ENCODE results near the gene ESYT3.
"Not testable (repeated sequence)": the region's sequence is repeated elsewhere in the genome, so short reads cannot be mapped to it uniquely, and the experiment has no call there.

ESYT3 gene

DNA sequence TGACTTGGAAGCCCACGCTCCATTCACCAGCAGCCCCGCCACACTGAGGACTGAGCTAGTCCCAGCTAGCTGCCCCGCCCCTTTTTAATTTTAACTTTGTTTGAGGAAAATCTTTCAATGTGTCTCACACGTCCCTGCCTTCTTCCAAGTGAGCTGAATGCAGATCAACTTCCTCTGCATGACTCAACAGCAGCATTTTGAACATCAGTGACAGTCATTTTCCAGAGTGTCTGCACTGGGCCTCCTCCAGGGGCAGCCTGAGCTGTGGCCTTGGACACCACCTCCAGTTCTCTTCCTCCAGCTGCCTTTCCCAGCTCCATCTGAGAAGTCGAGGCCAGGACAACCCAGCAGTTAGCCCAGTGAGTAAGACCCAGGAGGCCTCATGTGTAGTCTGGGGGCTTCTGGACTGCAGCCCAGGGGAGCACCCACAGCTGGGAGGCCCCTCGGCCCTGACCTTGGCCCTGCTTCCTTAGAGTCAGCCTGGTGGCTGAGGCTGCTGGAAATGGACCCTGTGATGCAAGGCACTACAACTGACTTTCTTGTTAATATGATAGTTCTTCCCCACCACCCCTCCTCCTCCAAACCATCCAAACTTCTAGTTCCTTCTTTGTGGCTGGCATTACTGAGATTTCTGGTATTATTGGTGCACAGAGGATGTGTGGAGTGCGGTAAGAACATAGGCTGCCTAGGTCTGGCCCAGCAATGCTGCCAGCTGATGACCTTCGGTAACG is 21.4 kb upstream of the ESYT3 start:
- peak; percentile 14 for DNase-seq

DNA sequence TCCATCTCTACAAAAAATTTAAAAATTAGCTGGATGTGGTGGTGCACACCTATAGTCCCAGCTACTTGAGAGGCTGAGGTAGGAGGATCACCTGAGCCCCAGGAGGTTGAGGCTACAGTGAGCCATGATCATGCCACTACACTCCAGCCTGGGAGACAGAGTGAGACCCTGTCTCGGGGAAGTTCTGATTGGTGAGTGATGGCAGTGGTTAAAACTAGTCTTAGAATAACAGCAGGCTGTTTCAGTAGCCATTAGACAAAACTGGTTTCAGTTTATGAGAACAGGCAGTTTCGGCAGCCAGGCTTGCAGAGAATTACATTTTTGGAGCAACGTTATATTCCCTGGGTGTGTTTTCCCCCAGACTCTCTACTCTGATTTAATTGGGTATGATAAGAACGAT is 18.2 kb upstream of the ESYT3 start:
- not testable (repeated sequence) for DNase-seq

DNA sequence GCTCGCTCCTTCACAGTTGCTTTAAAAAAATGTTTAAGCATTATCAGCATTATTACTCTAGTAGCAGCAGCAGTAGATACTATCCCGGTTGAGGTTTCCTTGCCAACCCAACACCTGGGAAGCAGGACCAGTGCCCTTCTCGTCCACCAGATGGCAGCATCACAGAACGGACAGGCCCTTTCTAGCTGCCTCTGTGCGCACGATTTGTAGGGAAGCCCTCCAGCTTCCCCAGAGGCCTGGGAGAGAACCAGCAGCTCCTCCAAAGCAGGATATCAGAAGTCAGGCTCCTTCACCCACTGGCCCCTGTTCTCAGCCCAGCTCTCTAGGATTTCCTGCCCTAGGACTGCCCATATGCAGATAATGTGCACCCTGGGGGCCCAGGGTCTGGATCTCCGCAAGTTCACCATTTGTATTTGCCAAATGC is 16.8 kb upstream of the ESYT3 start:
- DNase-seq = peak; percentile 77

DNA sequence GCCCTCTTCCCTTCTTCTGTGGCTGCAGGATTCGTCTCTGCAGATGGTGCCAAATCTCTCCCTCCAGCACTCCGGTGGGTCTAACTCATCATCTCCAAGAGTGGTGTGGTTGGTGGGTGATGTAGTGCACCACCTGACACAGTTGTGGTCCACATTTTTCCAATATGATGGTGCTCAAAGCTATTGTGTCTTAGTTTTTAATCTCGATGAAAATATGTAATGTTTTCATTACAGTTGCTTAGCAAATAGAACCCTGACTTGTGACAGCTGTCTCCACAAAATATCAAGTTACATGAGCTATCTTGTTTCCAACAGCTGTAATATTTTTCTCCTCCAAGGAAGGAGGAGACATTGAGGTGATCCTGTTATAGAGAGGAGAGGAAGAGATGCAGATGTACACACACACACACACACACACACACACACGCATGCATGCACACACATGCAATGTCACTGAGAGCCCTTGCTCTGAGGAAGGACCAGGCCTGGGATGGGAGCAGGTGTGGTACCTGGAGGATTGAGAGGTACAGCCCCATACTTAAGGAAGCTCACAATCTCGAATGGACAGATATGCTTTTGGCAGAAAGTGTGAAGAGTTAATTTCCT is 15.7 kb upstream of the ESYT3 start:
- DNase-seq = no peak

DNA sequence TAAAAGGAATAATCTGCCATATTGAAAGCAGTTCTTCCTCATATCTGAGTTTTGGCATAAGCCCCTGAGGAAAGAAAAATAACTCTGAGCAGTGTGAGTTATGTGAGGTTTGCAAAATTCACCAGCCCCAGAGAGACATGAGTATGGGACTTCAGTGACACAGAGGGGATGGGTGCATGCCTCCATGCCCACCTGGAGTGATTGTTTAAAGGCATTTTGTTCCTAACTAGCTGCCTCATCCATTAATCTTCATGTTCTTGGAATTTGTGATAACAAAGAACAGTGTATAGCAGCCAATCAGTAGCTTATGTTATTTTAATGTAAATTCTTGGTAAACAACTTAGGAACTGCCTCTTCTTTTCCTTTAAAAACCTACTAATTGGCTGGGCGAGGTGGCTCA is 11.1 kb upstream of the ESYT3 start:
- no peak for DNase-seq

DNA sequence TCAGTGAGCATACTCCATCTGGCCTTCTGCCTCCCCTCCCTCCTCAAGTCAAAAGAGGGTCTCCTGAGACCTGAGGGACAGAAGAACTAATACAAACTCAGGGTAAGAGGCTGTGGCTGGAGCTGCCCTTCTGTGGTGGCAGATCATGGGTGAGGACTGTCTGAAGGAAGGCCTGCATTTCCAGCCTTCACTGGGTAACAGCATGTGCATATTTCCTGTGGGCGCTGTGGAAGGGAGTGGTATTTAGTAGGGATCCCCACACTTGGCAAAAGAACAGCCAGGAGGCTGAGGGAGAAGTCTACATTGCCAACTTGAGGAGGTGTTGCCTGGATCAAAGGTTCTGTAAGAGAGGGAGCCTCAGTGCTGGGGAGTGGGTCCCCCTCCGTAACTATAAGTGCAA is 10.1 kb upstream of the ESYT3 start:
- DNase-seq = no peak

DNA sequence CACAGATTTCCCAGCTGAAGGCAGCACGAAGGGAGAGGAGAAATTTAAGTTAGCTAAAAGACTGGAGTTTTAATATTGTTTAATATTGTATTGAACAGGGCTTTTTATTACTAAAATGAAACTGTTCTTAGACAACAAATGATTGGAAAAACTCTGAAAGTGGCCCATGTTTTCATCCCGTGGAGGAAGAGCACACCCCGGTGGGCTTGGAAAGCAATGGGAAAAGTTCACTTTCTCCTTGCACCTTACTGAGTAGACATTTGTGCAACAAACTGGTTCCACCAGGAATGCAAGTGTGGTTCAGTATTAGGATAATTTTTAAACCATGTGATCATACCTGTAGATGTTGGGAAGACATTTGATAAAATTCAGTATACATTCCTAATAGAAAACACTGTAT is 8.2 kb upstream of the ESYT3 start:
- no peak for DNase-seq

DNA sequence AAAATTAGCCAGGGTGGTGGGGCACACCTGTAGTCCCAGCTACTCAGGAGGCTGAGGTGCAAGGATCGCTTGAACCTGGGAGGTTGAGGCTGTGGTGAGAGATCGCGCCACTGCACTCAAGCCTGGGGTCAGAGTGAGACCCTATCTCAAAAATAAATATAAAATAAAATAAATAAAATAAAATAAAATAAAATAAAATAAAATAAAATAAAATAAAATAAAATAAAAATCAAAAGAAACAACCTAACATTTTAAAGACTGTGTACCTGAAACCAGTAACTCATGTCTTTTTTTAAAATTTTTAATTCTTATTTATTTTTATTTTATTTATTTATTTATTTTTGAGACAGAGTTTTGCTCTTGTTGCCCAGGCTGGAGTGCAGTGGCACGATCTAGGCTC is 7.7 kb upstream of the ESYT3 start:
- not testable (repeated sequence) for DNase-seq

DNA sequence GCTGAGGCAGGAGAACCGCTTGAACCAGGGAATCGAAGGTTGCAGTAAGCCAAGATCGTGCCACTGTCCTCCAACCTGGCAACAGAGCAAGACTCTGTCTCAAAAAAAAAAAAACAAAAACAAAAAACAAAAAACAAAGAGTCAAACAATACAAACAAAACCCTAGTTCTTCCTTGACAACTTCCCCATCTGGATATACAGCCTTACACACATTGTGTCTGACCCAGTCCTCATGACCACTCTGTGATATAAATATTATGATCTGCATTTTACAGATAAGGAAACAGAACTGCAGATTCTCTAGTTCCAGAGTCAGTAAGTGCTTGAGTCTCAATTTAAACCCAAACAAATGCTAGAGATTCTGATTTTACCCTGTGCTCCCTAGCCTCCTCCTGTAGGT is 4.8 kb upstream of the ESYT3 start:
- no peak for DNase-seq

DNA sequence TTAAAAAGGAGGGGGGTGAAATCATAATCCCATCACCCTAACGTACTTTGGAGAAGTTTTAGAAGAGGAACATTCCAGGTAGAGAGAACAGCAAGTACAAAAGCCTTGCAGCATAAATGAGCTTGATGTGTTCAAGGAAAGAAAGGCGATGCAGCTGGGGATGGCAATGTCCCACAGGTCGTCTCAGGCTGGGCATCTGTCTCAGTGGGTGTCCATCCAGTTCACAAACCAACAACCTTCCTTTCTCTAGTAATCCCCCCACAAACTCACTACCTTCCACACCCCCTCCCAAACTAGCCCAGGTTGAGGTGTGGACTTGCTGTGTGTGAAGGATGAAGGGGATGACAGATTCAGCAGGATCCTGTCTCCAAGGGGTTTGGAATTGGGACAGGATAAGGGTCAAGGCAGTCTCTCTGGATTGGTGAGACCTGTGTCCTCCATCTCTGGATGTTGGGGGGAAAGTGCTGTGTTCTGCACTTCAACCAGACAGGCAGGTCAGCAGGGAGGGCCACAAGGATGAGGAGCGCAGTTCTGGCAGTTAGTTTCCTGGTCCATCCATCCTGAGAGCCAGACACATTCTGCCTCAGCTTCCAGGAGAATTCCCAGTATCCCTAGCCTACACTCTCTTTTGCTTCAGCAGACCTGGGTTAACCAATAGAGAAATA is 1.7 kb upstream of the ESYT3 start:
- DNase-seq = no peak

DNA sequence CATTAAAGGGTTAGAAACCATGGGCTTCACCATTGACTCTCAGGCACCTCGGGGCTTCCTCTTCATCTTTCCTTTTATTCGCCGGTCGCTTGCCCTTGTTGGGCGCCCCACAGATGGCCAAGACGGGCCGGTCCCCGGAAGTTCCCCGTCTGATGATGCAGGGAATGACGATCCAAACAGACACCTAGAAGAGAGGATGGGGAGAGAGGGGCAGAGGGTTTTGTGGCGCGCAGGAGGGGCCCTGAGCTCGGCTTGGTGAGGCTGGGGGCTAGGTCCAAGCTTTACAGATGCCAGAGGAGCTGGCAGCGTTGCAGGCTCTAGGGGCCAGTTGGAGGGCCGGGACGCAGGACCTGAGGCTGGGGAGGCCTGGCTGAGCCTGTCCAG is 532 bp upstream of the ESYT3 start:
- no peak for DNase-seq

DNA sequence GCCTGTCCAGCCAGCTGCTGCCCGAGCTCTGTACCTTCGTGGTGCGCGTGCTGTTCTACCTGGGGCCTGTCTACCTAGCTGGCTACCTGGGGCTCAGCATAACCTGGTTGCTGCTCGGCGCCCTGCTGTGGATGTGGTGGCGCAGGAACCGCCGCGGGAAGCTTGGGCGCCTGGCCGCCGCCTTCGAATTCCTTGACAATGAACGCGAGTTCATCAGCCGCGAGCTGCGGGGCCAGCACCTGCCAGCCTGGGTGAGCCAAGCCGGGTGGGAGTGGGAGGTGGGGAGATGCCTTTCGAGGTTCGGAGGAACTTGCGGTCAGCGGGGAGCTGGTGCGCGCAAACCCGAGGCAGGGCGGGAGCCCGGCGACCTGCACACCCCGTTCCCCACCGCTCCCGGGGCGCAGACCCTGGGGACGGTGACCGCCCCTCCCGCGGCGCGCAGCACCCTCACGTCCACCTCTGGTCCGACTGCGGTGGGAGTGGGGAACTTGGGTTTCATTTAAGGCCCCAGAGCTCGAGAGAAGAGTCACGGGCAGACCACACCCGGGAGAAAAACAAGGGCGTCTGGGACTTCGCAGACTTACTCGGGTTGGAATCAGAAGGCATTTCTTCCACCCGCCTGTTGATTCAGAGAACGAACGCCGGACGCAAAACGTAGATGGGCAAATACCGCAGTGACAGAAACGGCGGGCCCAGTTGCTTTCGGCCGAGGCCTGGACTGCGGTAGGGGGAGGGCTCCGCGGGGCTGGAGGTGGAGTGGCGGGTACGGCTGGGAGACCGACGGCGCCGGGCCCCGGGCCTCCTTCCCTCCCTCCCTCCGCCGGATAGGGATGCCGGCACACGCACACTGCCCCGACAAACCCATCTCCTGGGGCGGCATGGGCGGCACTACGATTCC is 708 bp downstream of the ESYT3 start:
- DNase-seq = peak; percentile 12

DNA sequence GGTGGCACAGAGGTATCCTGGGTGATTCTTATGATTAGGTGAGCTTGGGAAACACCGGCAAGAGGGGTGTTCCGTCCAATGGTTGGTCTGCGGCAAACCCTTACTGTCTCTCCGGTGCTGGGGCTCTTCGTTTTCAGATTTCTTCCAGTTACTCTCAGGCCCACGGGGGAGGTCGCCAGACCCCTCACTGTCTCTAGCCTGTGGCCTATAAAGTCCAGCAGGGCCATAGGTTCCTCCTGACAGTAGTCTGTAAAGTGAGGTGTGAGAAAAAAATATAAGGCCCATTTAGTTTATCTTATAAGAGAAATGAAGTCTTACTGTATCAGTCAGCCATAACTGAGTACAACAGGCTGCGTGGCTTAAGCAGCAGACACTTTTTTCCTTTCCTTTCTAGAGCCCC is 1.4 kb downstream of the ESYT3 start:
- no peak for DNase-seq

DNA sequence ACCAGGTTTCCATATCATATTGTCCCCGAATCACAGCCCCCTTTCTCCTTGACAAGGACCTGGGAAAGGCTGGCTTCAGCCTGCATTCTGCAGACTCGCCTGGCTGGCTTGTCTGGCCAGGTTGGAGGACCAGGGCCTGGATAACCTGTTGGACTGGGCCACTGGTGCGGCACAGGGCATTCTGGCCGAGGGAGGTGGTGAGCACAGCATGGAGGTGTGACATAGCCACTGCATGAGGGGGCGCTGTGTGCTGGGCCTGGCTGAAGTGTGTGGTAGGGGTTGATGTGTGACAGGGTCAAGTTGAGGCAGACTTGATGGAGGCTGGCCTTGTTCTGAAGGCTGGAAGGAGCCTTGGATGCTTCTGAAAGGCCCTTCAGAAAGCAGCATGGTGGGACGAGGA is 2.9 kb downstream of the ESYT3 start:
- no peak for DNase-seq

DNA sequence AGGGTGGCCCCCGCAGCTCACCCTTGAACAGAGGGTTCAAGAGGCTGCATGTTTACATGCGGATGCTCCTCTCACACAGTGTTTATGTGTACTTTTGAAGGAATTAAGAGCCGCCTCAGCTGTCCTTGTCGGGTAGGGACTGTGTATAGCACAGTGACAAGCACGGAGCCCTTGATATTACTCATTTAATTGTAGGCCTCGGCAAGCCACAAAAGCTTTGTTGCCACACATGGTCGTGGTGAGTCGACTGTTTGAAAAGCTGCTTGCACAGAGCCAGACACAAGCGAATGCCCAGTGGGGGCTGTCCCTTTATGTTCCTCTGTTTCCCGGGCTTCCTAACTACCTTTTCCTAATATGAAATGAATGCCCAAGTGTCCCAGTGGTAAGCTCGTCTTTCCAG is 4.5 kb downstream of the ESYT3 start:
- DNase-seq = no peak

DNA sequence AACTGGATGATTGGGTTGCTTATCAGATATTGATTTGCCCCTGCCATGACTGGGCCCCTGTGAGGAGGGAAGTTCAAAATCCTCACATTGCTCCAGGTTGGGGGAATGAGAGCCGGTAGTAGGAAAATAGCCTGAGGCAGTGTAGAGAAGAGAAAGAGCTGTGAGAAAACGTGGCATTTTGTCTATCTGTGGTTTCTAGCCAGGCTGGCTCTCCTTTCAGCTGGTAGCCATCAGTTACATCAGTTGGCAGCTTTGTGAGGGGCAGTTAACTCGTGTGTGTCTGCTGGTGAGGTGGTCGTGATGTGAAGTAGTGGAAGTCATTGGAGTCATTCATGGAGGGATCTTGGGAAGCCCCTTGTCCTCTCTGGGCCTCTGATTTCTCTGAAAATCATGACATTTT is 5.2 kb downstream of the ESYT3 start:
- DNase-seq = no peak

DNA sequence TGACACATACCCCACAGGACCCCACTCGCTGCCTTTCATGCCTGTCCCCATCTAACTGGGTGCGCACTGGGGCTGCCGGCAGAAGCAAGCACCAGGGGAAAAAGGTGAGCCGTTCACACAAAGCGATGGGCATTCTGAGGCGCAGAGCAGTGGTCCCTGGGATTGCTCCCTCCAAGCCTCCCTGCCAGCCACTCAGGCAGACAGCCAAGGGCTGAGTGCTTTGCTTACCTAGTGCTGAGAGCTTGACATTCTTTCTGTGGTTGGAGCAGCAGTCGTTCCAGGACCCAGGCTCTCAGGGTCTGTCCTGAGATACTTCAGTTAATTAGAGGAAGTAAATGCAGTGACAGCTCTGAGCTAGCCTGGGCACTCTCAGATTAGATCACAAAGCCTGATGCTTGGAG is 5.7 kb downstream of the ESYT3 start:
- no peak for DNase-seq

DNA sequence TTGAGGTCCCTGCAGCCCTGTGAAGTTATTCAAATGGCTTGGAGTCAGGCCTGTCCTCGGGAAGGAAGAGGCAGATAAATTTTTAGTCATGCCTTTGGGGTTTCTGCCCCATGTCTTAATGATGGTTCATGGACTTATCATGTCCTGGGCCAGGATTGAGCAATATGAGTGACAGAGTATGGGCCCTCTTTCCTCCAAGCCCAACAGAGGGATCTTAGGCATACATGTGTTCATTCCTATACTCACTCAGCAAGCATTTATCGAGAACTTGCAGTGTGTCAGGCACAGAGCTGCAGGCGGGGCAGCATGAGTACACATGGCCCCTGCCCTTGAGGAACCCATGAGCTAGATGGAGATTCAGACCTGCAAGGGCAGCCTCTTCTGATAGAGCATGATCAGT is 6.2 kb downstream of the ESYT3 start:
- no peak for DNase-seq

DNA sequence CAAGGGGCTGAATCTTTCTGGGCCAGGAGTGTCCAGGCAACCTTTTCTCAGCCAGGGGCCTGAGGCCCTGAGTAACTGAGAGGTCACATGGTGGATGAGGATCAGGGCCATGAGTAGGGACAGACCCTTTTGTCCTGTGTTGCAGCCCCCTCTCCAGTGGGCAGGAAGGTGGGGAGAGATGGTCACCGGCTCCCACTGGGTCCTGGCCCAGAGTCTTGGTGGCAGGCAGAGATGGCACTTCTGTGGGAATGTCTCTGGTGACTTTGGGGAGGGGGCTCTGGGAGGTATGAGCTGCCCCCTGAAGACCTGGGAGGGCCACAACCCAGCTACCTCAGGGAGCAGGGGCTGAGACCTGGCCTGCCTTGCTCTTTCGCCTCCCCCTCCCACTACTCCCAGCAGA is 6.8 kb downstream of the ESYT3 start:
- DNase-seq = no peak

DNA sequence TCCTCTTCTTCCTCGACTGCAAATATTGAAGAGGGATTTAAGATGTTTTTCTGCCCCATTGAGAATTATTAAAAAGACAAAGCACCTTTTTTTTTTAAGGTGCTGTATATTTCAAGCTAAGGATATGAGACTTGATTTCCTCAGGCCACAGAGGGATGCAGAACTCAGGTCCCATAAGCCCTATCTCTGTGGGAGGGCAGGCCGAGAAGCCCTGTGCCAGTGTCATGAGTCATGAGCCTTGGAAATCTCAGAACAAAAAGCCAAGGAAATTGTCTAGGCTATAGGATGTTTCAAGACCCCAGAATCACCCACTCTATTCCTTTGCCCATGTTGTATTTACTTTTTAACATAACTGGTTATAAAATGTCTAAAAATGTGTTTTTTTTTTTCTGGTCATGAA is 7.3 kb downstream of the ESYT3 start:
- DNase-seq = no peak

DNA sequence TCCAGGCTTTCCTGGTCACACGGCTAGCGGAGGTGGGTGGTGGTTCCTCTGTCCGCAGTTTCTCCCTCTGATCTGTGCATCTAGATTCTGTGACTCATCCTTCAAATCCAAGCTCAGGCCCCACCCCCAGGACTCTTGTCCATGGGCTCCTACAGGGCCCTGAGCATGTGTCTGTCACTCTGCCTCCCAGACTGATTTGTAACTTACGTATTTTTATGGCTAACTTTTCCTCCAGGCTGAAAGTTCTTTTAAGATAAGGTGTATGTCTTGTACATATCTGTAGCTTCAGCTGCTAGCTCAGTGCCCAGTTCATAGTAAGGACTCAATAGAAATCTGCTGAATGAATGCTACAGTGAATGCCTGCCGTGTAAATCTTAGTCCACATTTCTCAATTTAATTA is 8.0 kb downstream of the ESYT3 start:
- no peak for DNase-seq

DNA sequence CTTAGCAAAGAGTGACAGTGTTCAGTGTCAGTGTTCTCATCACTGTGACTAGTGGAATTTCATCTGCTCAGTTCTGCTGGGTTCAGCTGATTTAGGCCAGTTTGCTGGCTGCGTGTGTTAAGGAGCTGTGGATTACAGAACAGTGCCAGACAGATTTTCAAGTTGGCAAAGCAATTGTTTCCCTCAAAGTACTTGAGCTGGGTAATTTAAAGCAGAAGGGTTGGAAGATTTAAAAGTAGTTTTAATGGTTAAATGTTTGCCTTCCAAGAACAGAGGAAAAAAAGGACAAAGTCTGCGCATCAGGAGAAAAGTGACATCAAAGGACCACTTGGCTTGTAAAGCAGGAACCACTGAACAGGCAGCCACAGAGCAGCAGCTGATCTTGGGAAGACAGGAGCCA is 8.7 kb downstream of the ESYT3 start:
- no peak for DNase-seq
